Right lung (tissue), 5 donors: ENCODE data around the gene IBA57. TPM values are rescaled to one million over a fixed set of nuclear protein-coding genes. Genes with fewer than 3 reads are reported as not detected.
"Not testable (repeated sequence)": the region's sequence is repeated elsewhere in the genome, so short reads cannot be mapped to it uniquely, and the experiment has no call there.

Experiments
- DNase-seq, 2 donors: peaks; one replicate each; pipeline ENCODE4 v3.0.0-alpha.2; 2013
- polyA plus RNA-seq, 5 donors: library from polyadenylated mRNA; unstranded; fragments of 120-200 nt; gene quantifications; one replicate each; pipeline versions ENCODE4 v1.2.1 to v1.2.3, GENCODE V29; 2013; ENCODE audit warnings: inconsistent platforms in 1 of 5, low replicate concordance in 1 of 5; ENCODE audit not compliant: insufficient read length in 5 of 5, insufficient read depth in 1 of 5

Gene IBA57
- polyA plus RNA-seq, 5 donors = 4.5 to 8.4 (median 5.7) TPM

DNA sequence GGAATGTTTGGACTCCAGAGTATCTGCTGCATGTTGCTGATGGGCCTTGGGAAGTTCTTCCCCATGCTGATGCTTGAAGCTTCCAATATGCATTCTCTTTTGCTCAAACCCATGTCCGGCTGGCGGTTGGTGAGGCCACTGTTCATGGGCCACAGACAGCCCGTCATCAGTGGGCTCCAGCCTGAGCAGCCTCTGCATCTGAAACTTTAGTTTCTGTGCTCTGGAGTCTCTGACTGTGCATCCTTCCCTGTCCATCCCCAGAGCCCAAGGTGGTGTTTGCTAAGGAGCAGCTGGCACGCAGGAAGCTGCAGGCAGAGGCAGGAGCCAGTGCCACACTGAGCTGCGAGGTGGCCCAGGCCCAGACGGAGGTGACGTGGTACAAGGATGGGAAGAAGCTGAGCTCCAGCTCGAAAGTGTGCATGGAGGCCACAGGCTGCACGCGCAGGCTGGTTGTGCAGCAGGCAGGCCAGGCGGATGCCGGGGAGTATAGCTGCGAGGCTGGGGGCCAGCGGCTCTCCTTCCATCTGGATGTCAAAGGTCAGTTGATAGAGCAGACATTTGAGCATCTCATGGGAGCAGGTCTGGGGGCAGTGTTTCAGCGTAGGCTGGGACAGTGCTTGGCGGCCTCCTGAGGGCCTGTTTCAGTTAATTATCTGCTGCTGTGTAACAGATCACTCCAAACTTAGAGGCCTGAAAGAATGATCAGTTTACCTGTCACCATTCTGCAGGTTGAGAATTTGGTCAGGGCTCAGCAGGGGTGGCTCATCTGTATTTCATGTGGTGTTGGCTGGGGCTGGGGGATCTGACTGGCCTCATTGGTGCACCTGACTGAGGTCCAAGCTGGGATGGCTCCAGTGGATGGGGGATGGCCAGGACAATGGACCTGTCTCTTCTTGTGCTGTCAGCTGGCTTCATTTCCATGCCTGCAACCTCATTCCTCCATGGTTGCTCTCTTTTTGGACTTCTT lies 58.9 kb downstream of the IBA57 start:
- no peak for DNase-seq

DNA sequence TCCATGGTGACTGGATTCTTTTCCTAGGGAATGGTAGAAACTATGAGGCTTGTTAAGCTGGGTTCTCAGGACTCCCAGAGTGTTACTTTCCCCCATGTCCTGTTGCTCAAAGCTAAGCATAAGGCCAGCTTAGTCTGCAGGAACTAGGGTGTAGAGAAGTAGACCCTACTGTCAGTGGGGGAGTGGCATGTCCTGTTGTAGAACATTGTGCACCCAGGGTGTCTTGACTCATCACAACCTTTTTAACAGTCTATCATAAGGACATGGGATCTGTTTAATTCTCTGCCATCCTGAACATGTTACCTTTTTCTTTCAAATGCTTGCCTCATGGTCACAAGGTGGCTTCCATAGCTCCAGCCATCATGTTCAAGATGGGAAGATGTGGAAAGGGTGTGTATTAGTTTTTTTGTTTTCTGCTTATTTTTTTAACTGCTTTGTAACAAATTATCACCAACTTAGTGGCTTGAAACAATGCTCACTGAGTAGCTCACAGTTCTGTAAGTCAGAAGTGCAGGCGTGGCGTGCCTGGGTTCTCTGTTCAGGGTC lies 59.6 kb downstream of the IBA57 start:
- DNase-seq = no peak

DNA sequence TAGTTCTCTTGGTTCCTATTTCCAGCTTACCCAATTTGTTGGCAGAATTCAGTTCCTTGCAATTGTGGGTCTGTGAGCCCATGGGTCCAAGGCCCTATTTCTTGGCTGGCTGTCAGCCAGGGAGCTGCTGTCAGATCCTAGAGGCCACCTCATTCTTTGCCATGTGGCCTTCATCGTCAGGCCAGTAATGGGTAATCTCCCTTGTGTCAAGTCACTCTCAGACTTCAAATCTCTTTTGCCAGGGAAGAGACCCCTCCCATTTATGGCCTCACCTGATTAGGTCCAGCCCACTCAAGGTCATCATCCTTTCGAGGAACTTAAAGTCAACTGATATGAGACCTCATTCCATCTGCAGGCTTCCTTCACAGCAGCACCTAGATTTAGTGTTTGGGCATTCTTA lies 60.1 kb downstream of the IBA57 start:
- no peak for DNase-seq

DNA sequence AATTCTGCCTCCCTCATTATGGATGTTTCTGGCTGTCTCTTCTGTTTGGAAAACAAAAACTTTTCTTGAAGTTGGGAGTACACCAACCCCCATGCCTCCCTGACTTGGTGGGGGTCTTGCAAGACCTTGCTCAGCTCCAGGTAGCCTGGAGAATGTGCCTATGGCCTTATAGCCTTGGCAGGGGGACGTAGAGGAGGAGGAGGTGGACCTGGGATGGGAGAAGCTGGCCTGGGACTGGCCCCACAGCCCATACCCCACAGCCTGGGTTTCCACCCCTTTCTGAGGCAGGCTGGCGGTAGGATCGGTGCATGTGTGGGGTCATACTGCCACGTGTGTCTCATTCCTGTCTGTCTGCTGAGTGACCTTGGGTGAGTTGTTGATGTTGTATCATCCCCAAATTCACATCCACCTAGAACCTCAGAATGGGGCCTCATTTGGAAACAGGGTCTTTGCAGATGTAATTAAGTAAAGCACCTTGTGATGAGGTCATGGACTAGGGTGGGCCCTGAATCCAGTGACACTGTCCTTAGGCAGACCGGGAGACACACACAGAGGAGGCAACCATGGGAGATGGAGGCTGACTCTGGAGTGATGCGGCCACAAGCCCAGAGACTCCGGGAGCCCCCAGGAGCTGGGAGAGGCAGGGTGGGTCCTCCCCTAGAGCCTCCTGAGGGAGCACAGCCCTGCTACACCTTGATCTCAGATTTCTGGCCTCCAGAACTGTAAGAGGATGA lies 60.7 kb downstream of the IBA57 start:
- DNase-seq = no peak

DNA sequence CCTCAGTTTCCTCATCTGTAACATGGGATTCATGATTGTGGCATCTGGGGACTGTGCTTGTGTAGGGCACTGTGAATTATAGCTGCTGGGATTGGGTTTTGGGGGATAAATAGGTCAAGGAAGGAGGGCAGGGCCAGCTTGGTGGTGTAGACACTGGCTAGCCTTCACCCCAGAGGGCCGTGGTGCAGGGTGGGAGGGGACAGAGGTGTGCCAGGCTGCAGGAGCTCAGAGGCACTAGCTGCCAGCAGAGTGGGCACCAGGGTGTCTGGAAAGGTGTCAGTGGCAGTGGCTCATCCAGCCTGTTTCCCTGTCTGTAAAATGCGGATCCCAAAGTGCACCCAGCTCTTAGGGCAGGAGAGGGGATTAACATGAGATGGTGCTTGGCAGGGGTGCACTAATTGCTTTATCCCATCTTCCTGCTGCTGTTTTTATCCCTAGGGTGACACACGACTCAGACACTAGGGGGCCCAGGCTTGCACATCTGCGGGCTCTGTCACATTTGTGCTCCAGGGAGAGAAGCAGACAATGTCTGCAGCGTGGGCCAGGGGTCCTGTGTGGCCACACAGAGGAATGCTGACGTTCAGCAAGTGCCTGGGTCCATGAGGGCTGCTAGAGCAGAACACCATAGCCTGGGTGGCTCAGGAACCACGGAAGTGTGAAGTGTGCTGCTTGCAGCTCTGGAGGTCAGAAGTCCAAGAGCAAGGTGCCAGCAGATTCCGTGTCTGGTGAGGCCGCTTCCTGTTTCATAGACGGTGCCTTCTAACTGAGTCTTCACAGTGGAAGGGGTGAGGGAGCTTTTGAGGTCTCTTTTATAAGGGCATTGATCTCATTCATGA lies 61.6 kb downstream of the IBA57 start:
- DNase-seq = no peak

DNA sequence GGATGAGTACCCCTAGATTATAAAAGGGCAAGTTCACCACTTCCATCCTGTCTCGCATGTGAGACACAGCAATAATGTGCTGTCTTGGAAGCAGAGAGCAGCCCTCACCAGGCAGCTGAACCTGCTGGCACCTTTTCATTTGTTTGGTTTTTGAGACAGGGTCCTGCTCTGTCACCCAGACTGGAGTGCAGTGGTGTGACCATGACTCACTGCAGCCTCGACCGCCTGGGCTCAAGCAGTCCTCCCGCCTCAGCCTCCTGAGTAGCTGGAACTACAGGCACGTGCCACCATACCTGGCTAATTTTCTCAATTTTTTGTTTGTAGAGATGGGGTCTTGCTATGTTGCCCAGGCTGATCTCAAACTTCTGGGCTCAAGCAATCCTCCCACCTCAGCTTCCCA lies 62.5 kb downstream of the IBA57 start:
- DNase-seq = not testable (repeated sequence)

DNA sequence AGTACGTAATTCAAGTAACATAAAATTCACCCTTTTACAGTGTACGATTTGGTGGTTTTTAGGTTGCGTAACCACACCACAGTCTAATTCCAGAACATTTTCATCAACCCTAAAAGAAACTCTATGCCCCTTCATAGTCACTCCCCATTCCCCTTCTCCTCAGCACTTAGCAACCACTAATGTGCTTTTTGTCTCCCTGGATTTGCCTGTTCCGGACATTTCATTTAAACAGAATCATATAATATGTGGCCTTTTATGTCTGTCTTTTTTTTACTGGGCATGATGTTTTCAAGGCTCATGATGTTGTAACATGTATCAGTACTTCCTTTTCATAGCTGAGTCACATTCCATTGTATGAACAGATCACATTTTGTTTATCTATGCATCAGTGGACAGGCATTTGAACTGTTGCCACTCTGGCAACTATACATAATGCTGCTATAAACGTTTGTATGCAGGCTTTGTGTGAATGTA lies 63.0 kb downstream of the IBA57 start:
- DNase-seq = no peak

DNA sequence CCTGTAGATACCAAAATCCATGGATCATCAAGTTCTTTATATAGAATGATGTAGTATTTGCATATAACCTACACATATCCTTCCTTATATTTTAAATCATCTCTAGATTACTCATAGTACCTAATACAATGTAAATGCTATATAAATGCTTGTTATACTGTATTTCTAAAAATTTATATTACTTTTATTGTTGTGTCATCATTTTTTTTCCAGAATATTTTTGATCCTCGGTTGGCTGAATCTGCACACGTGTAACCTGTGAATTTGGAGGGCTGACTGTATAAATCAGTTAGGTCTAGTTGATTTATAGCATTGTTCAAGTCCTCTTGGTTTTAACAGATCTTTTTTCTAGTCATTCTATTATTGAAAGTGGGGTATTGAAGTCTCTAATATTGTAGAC lies 65.6 kb downstream of the IBA57 start:
- DNase-seq = no peak

Other genes starting within 250 kb of the IBA57 start
- gene WNT9A, start 217.9 kb upstream of the IBA57 start, polyA plus RNA-seq = 1 to 10 TPM; 1.9 to 3.0 (median 2.4) TPM
- gene WNT3A, start 158.8 kb upstream of the IBA57 start, polyA plus RNA-seq = under 1 TPM in 2 of 5 donors, not detected in 3; 0.05 to 0.06 TPM
- gene ARF1, start 83.1 kb upstream of the IBA57 start, polyA plus RNA-seq = 100 to 1,000 TPM; 258 to 388 (median 282) TPM
- gene C1orf35, start 62.5 kb upstream of the IBA57 start, polyA plus RNA-seq = 10 to 100 TPM; 12.1 to 22.0 (median 16.6) TPM
- gene MRPL55, start 56.5 kb upstream of the IBA57 start, polyA plus RNA-seq = 10 to 100 TPM; 30.3 to 54.2 (median 38.9) TPM
- 100 to 1,000 TPM; 106 to 235 (median 128) TPM for gene GUK1, start 25.5 kb upstream of the IBA57 start, polyA plus RNA-seq
- gene GJC2, start 15.9 kb upstream of the IBA57 start, polyA plus RNA-seq = 1 to 10 TPM; 2.1 to 4.4 (median 2.6) TPM
- 10 to 100 TPM; 36.0 to 66.4 (median 48.8) TPM for gene OBSCN, start 42.2 kb downstream of the IBA57 start, polyA plus RNA-seq
- gene TRIM11, start 241.0 kb downstream of the IBA57 start, polyA plus RNA-seq = 10 to 100 TPM in 4 of 5 donors, 1 to 10 TPM in 1; 8.7 to 15.4 (median 11.4) TPM